Neutrophil (primary cell): ENCODE results near the gene CD6.

Source experiments
- H3K27ac ChIP-seq: fragments of 200-600 bp; sonication (generic); 2 replicates; pipeline ENCODE4 v1.5.1; 2016; ENCODE audit warnings: mild to moderate bottlenecking, moderate library complexity
- H3K27me3 ChIP-seq: fragments of 200-600 bp; sonication (generic); 2 replicates; pipeline ENCODE4 v1.6.0; 2016; ENCODE audit warnings: mild to moderate bottlenecking
- H3K36me3 ChIP-seq: fragments of 200-600 bp; sonication (generic); 2 replicates; pipeline ENCODE4 v1.5.1; 2017
- H3K4me1 ChIP-seq, 2 experiments: fragments of 200-600 bp in 1 of 2; sonication (generic) in 1 of 2; 1 replicate in 1 of 2; 2 replicates in 1 of 2; pipeline versions ENCODE4 v1.5.1 to v1.6.1; 2013 to 2016; ENCODE audit warnings: low read depth in 1 of 2, low read length in 1 of 2, mild to moderate bottlenecking in 1 of 2, moderate library complexity in 1 of 2; ENCODE audit not compliant: control insufficient read depth in 1 of 2, insufficient read depth in 1 of 2
- H3K4me3 ChIP-seq, 2 experiments: fragments of 200-600 bp in 1 of 2; sonication (generic) in 1 of 2; 1 replicate in 1 of 2; 2 replicates in 1 of 2; pipeline ENCODE4 v1.5.1; 2013 to 2016; ENCODE audit warnings: low read depth in 1 of 2, low read length in 1 of 2, mild to moderate bottlenecking in 1 of 2, moderate library complexity in 1 of 2
- H3K9me3 ChIP-seq: fragments of 200-600 bp; sonication (generic); 2 replicates; pipeline ENCODE4 v1.5.1; 2016
- CTCF ChIP-seq: fragments of 200-600 bp; sonication (generic); IDR thresholded peaks from 2 replicates; pipeline ENCODE4 v1.5.1; 2016; ENCODE audit warnings: antibody characterized with exemption

The CD6 gene

DNA sequence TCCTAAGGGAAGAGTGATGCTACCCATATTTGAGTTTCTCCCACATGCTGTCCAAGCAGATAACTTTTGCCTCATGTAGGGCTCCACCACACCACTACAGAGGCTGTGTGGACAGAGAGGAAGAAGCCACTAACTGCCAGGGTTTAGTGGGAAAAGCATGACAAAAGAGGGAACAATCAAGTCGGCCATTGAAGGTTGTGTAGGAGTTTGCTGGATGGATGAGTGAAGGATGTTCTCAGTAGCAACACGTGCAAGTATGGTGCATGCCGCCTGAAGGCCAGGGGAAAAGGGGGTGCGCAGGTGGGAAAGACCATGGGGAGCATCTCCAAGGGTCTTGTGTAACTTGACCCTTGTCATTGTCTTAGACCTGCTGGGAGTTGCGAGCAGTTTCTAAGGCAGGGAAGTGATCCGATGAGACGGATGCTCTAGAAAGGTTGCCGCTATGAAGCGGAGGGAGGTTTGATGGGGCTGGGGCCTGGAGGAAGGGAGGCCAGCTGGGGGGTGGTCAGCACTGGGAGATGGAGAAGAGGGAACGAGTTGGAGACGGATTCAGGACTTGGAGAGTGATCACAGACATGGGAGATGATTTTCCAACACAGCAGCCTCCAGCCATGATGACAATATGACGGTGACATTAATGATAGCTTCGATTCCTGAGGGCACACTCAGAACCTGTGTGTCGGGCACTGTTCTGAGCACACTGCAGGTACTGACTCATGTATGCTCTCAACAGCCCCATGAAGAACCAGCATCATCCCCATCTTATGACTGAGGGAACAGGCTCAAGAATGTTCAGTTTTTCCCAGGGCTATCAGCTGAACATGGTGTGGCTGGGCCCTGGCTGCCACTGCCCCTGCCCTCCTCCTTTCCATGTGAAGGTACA is 53.7 kb downstream of the CD6 start:
- H3K4me3 ChIP-seq: no peak overlapping the region
- no peaks in the 10 kb centered on the region for H3K36me3 ChIP-seq

DNA sequence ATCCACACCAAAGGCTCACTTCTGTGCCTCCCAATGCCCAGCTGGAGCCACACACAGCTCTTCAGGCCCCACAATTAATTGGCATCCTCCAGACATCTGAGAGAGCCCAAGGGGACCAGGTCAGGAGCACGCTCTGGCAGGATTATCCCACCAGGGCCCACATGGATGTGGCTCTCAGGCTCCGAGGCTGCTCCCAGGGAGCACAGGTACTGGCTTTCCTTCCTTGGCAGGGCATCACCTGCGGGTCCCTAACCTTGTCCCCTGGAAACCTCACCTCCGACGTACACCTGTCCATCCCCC is 54.3 kb downstream of the CD6 start:
- Histone ChIP-seq H3K27me3 (peaks cover 78% of the 10 kb centered on the region), H3K27ac (no peak overlapping the region), H3K9me3 (no peaks in the 10 kb centered on the region), H3K4me1 (no peaks in the 10 kb centered on the region), H3K4me3 (no peak overlapping the region), H3K36me3 (no peaks in the 10 kb centered on the region)
- TF ChIP-seq CTCF: no peak

More for the DNA sequence above, 53.7 kb downstream of the CD6 start:
- no peak overlapping the region for H3K27ac ChIP-seq
- no peak for TF ChIP-seq CTCF
- no peaks in the 10 kb centered on the region for H3K9me3 ChIP-seq
- H3K27me3 ChIP-seq: peaks cover 82% of the 10 kb centered on the region
- no peaks in the 10 kb centered on the region for H3K4me1 ChIP-seq

DNA sequence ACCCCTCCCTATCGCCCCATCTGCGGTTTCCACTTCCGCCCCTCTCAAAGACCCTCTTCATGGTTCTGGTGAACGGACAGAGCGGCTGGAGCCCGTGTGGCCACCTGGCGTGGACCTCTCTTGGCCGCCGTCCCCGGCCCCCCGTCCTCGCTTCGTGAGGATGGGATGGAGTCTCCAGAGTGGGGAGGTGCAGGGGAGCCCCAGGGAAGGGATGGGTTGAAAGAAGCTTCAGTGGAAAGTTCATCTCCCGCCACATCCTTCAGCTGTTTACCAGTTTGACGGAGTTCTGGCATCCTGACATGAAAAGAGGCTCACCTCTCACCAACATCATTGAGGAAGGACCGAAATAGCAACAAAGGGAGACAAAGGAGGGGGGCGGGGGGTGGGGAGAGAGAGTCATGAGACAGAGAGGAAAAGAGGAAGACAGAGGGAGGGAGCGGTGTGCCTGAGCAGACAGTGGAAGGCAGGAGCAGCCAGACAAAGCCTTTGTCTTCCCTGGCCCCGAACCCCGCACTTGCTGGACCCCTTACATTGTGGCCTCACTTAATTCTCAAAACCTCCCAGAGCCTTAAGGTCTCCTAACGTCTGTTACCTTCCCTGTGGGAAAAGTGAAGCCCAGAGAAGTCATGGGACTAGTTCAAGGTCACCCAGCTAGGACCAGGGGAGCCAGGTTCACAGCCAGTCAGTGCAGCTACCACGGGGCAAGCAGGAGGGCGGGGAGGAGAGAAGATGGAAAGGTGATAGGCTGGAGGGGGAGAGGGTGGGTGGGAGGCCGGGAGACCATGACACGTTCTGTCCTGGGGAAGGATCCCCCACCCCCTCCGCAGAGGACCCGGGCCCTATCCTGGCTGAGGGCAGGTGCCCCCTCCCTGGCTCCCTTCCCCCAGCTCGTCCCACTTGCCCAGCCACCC is 54.9 kb downstream of the CD6 start:
- no peak for TF ChIP-seq CTCF
- H3K4me3 ChIP-seq: no peak overlapping the region
- H3K36me3 ChIP-seq: no peaks in the 10 kb centered on the region
- H3K9me3 ChIP-seq: no peaks in the 10 kb centered on the region
- no peak overlapping the region for H3K27ac ChIP-seq
- H3K27me3 ChIP-seq: peaks cover 72% of the 10 kb centered on the region
- H3K4me1 ChIP-seq: no peaks in the 10 kb centered on the region

DNA sequence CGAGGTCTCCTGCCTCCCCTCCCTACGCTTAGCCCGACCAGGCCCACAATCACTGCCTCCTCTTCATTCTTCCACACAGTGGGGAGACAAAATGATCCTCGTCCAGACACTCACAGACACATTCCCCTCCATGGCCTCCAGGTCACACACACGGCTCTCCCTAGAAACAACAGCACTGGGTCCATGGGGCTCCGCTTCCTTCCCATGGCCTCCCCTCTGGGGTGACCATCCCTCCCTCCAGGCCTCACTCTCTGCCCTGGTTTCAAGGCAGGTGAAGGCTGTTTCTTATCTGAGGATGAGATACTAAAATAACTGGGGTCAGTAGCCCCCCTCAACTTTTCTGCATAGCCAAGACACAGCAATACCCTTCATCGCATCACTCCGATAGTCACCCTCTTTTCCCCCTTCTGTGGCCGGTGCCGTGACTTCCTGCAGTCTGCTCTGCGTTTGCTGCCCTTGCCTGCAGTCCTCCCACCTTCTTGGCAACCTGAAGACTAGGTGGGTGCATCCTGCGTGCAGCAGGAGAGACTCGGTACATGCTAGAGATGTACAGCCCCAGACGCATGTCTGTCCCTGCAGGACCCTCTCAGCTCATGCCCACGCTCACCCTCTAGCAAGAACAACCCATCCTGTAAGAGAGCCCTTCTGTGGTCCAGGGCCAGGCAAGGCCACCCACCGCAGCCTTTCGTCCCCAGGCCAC is 55.8 kb downstream of the CD6 start:
- no peaks in the 10 kb centered on the region for H3K9me3 ChIP-seq
- TF ChIP-seq CTCF: no peak
- no peak overlapping the region for H3K4me3 ChIP-seq
- no peaks in the 10 kb centered on the region for H3K36me3 ChIP-seq
- H3K4me1 ChIP-seq: no peaks in the 10 kb centered on the region
- peaks cover 63% of the 10 kb centered on the region for H3K27me3 ChIP-seq
- no peak overlapping the region for H3K27ac ChIP-seq

- Histone ChIP-seq H3K9me3 (no peaks in the 10 kb centered on the region), H3K4me3 (no peak overlapping the region), H3K27ac (no peak overlapping the region), H3K36me3 (no peaks in the 10 kb centered on the region), H3K27me3 (peaks cover 54% of the 10 kb centered on the region), H3K4me1 (no peaks in the 10 kb centered on the region)
- TF ChIP-seq CTCF: no peak
Measured at GRCh38 chr11:61028135-61028729, 56.8 kb downstream of the CD6 start.
